HL-60/S4 treated with retinoic acid at 250 ng/mL for 4 days and 3 days (cell line): ENCODE results near the gene ZNF304.
"Not testable (repeated sequence)": the region's sequence is repeated elsewhere in the genome, so short reads cannot be mapped to it uniquely, and the experiment has no call there.

Source experiments
- in situ Hi-C: fragments of 300-500 bp; cut with MboI; formaldehyde crosslinking; loops from 2 replicates; pipeline ENCODE4 v1.7.0; 2022; ENCODE audit warnings: low sequenced_read_pairs

The ZNF304 gene

GRCh38 chr19:57359300-57359699, 8.2 kb downstream of the ZNF304 start:
- in situ Hi-C loops = no loop called here

GRCh38 chr19:57362419-57362818, 11.3 kb downstream of the ZNF304 start:
- in situ Hi-C loops = no loop called here

- in situ Hi-C loops = no loop called here
Observed at GRCh38 chr19:57362997-57363687, 12.1 kb downstream of the ZNF304 start, which contains the start of the genes TRAPPC2B and ZNF547. TRAPPC2B (plus strand) TSS chr19:57363551; CDS start chr19:57364834, 1,283 bp downstream. ZNF547 (plus strand) TSS chr19:57363551; CDS start chr19:57368556, 5,005 bp downstream.

- in situ Hi-C loops = no loop called here
Observed at GRCh38 chr19:57363688-57364181, 12.7 kb downstream of the ZNF304 start.

GRCh38 chr19:57366776-57367175, 15.7 kb downstream of the ZNF304 start:
- in situ Hi-C loops = no loop called here

- in situ Hi-C loops = no loop called here
Observed at GRCh38 chr19:57374179-57374578, 23.1 kb downstream of the ZNF304 start.

- in situ Hi-C loops = not testable (repeated sequence)
Observed at GRCh38 chr19:57374647-57375046, 23.6 kb downstream of the ZNF304 start.

GRCh38 chr19:57376151-57376550, 25.1 kb downstream of the ZNF304 start:
- in situ Hi-C loops = no loop called here

GRCh38 chr19:57377498-57378146, 26.6 kb downstream of the ZNF304 start:
- in situ Hi-C loops = no loop called here

- in situ Hi-C loops = no loop called here
Observed at GRCh38 chr19:57380923-57381322, 29.9 kb downstream of the ZNF304 start.

- in situ Hi-C loops = no loop called here
Observed at GRCh38 chr19:57382806-57383488, 31.9 kb downstream of the ZNF304 start.

GRCh38 chr19:57389194-57389729, 38.2 kb downstream of the ZNF304 start:
- in situ Hi-C loops = no loop called here

GRCh38 chr19:57389730-57390598, 38.9 kb downstream of the ZNF304 start, which contains the start of gene ZNF548:
ZNF548 (plus strand) TSS chr19:57389854; CDS start chr19:57390100, 246 bp downstream.
- in situ Hi-C loops = no loop called here

GRCh38 chr19:57395710-57396109, 44.6 kb downstream of the ZNF304 start:
- in situ Hi-C loops = no loop called here

- in situ Hi-C loops = no loop called here
Observed at GRCh38 chr19:57398868-57399267, 47.8 kb downstream of the ZNF304 start.

- in situ Hi-C loops = no loop called here
Observed at GRCh38 chr19:57403737-57404563, 52.9 kb downstream of the ZNF304 start.

GRCh38 chr19:57406516-57407123, 55.5 kb downstream of the ZNF304 start:
- in situ Hi-C loops = no loop called here
